ENCODE measurements around the gene FBXL17.

The FBXL17 gene

DNA sequence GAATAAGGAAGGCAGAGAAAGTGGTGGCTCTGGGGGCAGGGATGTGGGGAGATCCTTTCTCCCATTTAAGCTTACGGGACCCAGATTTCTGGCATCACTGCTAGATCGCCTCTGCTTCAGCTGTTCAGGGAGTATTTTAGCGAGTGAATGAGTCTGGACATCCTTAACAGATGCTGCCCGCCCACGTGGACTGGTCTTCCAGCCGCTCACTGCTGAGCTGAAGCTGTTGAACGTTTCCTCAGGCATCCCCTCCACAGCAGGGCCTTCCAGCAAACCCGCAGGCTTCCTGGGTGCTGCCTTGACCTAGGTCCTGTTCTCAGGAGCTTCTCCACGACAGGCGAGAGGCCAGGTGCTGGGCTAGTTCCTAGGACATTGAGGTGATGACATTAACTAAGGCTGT lies 566.8 kb downstream of the FBXL17 start:
- no peak for DNase-seq (ENCODE audit: low spot score)

DNA sequence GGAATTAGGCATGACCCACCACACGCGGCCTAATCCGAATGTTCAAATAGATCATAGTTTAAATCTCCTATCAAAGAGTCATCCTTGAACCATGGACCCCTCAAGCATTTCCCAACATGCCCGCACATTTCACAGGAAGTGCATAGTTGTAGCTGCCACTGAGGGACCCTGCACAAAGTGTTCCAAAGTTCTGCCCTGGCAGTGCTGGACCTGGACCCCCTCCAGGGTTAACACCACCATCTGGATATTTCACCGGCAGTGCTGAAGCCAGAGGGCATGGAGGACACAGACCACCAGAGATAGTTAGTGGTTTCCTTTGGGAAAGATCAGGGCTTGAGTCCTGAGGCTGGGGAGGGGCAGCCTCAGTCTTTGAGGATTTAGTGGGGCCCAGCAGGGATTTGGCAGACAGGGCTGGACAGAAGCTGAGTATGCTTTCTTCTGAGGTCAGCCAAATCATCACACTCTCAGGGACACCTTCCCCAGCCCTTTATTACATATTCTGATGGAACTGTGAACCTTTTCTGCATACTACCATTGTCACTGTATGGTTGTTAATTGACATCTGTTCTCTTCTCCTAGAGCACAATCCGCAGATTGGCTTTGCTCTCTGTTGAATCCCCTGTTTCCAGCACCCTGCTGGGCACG lies 567.6 kb downstream of the FBXL17 start:
- DNase-seq (ENCODE audit: low spot score): no peak

DNA sequence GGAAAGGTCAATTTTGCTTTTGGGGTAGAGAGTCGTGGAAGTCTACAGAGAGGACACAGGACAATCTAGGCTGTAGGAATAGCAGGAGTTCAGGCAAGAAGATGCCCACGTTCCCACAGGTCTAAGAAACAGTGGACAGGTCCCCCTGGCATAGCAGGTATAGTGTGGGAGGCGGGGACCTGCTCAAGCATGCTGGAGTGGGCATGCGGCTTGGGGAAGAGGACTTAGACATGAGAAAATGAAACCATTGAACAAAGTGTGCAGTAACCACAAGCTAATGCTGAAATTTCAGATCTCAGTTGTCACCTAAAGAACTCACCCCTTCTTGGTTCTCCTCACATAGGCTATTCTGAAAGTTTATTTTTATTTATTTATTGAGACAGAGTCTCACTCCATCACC lies 568.3 kb downstream of the FBXL17 start:
- no peak for DNase-seq (ENCODE audit: low spot score)

DNA sequence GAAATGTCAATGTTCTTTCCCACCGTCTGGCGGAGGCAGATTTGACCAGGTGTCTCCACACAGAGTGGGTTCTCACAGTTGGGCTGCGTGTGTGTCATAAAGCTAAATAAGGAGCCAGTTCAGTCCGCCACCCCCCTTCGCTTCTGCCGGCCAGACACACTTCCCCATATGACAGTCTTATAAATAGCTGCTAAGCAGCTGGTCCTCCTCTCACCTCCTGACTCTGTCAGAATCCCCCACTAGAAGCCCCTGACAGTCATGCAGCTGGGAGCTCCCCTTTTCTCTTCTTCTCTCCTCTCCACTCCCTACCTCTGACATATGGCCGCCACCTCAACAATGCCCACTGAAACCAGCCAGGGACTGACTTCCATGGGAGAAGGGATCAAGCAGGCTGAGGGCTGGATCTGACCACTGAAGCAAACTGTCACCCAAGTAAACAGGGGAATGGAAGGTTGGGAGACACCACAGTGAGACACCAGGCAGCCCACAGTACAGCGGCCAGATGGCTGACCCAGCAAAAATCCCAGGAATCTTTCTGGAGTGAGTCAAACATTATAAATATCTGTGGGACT lies 569.2 kb downstream of the FBXL17 start:
- DNase-seq (ENCODE audit: low spot score): no peak

DNA sequence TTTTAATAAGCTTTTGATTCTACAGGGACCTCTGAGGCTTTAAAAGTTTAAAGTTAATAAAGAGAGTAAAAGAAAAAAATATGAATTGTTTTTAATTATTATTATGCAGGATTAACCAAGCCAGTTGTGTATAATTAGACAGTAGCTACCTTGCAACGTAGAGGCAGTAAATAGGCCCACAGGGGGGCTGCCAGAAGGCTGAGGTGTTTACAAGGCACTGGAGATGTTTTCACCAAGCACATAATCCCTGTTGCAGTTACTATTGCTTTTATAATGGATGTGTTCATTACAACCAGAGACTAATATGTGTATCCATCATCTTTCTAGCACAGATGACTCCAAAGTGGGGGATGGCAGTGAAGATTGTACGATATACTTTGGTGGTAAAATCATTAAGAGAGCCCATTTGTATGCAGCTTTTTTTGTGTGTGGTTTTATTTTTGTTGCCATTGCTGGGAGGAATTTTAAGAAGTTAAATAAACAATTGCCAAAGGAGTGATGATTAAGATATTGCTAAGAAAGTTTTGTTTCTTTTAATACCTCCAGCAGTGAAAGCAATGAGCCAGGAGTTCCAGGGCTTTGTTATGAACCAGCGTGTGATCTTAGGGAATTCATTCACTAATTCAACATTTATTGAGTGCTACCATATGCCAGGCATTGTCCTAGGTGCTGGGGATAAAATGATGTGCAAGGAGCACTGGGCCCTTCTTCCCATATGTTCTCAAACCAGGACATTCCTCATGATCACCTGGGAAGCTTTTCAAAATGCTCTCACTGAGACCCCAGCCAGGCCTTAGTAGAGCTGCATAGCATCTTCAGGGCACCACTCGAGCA lies 572.5 kb downstream of the FBXL17 start:
- no peak for DNase-seq (ENCODE audit: low spot score)

Small RNAs within 50 kb of the gene (small RNA-seq; reads per million reads assigned to genes)
- 0 reads per million in 2 experiments for gene RN7SKP122

Measured in SK-N-DZ (cell line).